ENCODE results near the gene TMEM50B. TPM values are rescaled to one million over a fixed set of nuclear protein-coding genes. Genes with fewer than 3 reads are reported as not detected.

Gene TMEM50B
- total RNA-seq, 1 donor from 2014 or later, result 24.9 TPM

Other genes starting within 250 kb of the TMEM50B start
- gene IL10RB, start 213.6 kb downstream of the TMEM50B start, total RNA-seq, result 39.1 TPM
- gene IFNAR1, start 155.0 kb downstream of the TMEM50B start, total RNA-seq, result 25.9 TPM
- 46.4 TPM for gene IFNGR2, start 76.6 kb downstream of the TMEM50B start, total RNA-seq
- gene DNAJC28, start 11.7 kb upstream of the TMEM50B start, total RNA-seq, result 1.5 TPM
- gene GART, start 62.1 kb upstream of the TMEM50B start, total RNA-seq, result 22.4 TPM
- gene SON, start 63.1 kb upstream of the TMEM50B start, total RNA-seq, result 179 TPM
- gene DONSON, start 108.7 kb upstream of the TMEM50B start, total RNA-seq, result 0.53 TPM
- 20.0 TPM for gene CRYZL1, start 161.8 kb upstream of the TMEM50B start, total RNA-seq
- 95.0 TPM for gene ITSN1, start 162.5 kb upstream of the TMEM50B start, total RNA-seq